Ovary (tissue), 10 donors: ENCODE measurements around the gene AGRP. TPM values are rescaled to one million over a fixed set of nuclear protein-coding genes. Genes with fewer than 3 reads are reported as not detected.
A peak's percentile ranks its signal among the peaks of the same experiment; 100 is the strongest.

ENCODE experiments used
- DNase-seq, 5 donors: peaks; one replicate each; pipeline ENCODE4 v3.0.0-alpha.2; 2019 to 2020
- H3K27ac ChIP-seq, 2 donors: fragments of 200-600 bp; one replicate each; pipeline versions ENCODE4 v1.5.1 to v1.8.0; 2019 to 2022
- H3K27me3 ChIP-seq: fragments of 200-600 bp; one replicate; pipeline ENCODE4 v1.8.0; 2022
- H3K36me3 ChIP-seq: fragments of 200-600 bp; sonication (generic); one replicate; pipeline ENCODE4 v1.5.1; 2019
- H3K4me1 ChIP-seq: one replicate; pipeline ENCODE4 v1.8.1; 2013; ENCODE audit warnings: mild to moderate bottlenecking, moderate library complexity; ENCODE audit not compliant: insufficient read depth
- H3K4me3 ChIP-seq: fragments of 200-600 bp; sonication (generic); one replicate; pipeline ENCODE4 v1.5.1; 2017
- H3K9me3 ChIP-seq, 2 donors: fragments of 200-600 bp in 1 of 2; sonication (generic) in 1 of 2; one replicate each; pipeline versions ENCODE4 v1.5.1 to v1.8.1; 2013 to 2019; ENCODE audit warnings: mild to moderate bottlenecking in 1 of 2, moderate library complexity in 1 of 2
- EP300 ChIP-seq: sonication (generic); formaldehyde crosslinking; IDR thresholded peaks from one replicate; pipeline ENCODE4 v1.6.1; 2017; ENCODE audit warnings: antibody characterized with exemption
- POLR2A ChIP-seq: fragments of 450-650 bp; IDR thresholded peaks from one replicate; pipeline ENCODE4 v1.6.1; 2017; ENCODE audit warnings: antibody characterized with exemption, mild to moderate bottlenecking, moderate library complexity
- WGBS, 3 donors: extraction: QIAGEN DNeasy Blood & Tissue Kit in 1 of 3; methylation state at CpG; one replicate each; pipeline versions ENCODE4 v1.1.5 to v1.1.7; 2013 to 2017; 5-methylcytosine and 5-hydroxymethylcytosine counted together
- intact Hi-C, 4 donors: fragments of 100-400 bp; cut with DNase I; formaldehyde crosslinking; loops; one replicate each; pipeline versions ENCODE4 v1.11.0 to v1.15.1; 2022 to 2023
- long read RNA-seq, 3 donors: library from polyadenylated mRNA in 2 of 3; unstranded in 2 of 3; transcript quantifications; one replicate each; pipeline ENCODE4 v2.0.0 and lab custom pipeline, GENCODE V29; 2021 to 2026
- polyA plus RNA-seq, 2 donors: library from polyadenylated mRNA; stranded (reverse); fragments of 200-250 nt in 1 of 2; fragments of 350-450 nt in 1 of 2; fragmentation: Illumina TruSeq in 1 of 2; extraction: RNeasy Lipid Tissue Mini Kit (QIAGEN cat#74804) in 1 of 2; gene quantifications; one replicate each; pipeline ENCODE4 v1.2.3, GENCODE V29; 2013 to 2014
- total RNA-seq, 7 donors: library from RNA; depleted of rRNA in 2 of 7; stranded (reverse); fragments of >200 nt in 2 of 7; fragmentation: NEBNext Ultra II Directional in 3 of 7; extraction: Animal tissue kit (Norgen Biotek cat#: 25700) in 3 of 7; gene quantifications; one replicate each; pipeline versions ENCODE4 v1.1.0 to v1.2.4, GENCODE V29; 2016 to 2023
- TF ChIP-seq, protein P1 (sequence below), 3 donors: fragments of 450-650 bp in 2 of 3; fragments of 200-600 bp in 1 of 3; IDR thresholded peaks; one replicate each; pipeline versions ENCODE4 v1.5.1 to v1.8.0; 2016 to 2022; ENCODE audit warnings: antibody characterized with exemption in 3 of 3, mild to moderate bottlenecking in 1 of 3
- donor health status: DM: no; HTN: no; CAD: no; lungs with moderate emphysema.
- donor health status: DM: no; HTN: no; CAD: no.
- donor health status: Bipolar disorder and iron deficiency.
- donor health status: DM: yes; HTN: yes; CAD: no.
- donor health status: DM: no; HTN: no; CAD: no.
- donor health status: DM: yes; HTN: yes; CAD: no.

AGRP gene, protein sequence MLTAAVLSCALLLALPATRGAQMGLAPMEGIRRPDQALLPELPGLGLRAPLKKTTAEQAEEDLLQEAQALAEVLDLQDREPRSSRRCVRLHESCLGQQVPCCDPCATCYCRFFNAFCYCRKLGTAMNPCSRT
- total RNA-seq (under 1 TPM in 2 of 7 donors, not detected in 5; 0.48 to 0.55 TPM), polyA plus RNA-seq (under 1 TPM in 1 of 2 donors, not detected in 1; 0.11 TPM)
- long read RNA-seq, donor 1, result 0 reads
- long read RNA-seq, donor 2, result 0 reads
- long read RNA-seq, donor 3, result 0 reads

DNA sequence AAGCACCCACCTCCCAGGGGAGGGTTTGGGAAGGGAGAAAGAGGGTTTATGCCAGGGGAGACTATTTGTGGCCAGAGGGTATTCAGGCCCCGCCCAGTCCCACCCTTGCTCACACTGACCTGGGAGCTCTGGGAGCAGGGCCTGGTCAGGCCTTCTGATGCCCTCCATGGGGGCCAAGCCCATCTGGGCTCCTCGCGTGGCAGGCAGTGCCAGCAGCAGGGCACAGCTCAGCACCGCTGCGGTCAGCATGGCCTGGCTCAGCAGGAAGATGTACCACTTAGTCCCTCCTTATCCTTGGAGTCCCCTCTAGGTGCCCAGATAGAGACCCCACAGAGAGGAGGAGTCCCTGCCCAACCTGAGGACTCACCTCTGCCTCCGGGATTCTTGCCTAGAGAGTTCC lies at the start of gene AGRP:
Gene AGRP (minus strand): TSS at position 398 of the 400 bp plus-strand sequence. CDS start 149 bp downstream, at position 249.
- H3K9me3 ChIP-seq, result no peaks in the 10 kb centered on the region
- no peak for TF ChIP-seq EP300
- TF ChIP-seq, protein P1, sequence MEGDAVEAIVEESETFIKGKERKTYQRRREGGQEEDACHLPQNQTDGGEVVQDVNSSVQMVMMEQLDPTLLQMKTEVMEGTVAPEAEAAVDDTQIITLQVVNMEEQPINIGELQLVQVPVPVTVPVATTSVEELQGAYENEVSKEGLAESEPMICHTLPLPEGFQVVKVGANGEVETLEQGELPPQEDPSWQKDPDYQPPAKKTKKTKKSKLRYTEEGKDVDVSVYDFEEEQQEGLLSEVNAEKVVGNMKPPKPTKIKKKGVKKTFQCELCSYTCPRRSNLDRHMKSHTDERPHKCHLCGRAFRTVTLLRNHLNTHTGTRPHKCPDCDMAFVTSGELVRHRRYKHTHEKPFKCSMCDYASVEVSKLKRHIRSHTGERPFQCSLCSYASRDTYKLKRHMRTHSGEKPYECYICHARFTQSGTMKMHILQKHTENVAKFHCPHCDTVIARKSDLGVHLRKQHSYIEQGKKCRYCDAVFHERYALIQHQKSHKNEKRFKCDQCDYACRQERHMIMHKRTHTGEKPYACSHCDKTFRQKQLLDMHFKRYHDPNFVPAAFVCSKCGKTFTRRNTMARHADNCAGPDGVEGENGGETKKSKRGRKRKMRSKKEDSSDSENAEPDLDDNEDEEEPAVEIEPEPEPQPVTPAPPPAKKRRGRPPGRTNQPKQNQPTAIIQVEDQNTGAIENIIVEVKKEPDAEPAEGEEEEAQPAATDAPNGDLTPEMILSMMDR (IDR thresholded peaks at IDR 0.05), result no peak
- no peak for TF ChIP-seq POLR2A
- peak in 1 of 5 donors; percentile 25 for DNase-seq
- 88 to 97% (median 97%) methylated on average over 5 to 6 of the region's 6 CpGs for WGBS, 3 donors
- no peaks in the 10 kb centered on the region for H3K36me3 ChIP-seq
- H3K27me3 ChIP-seq, result no peaks in the 10 kb centered on the region
- peak within 1 kb of the TSS in 1 of 2 donors; percentile 68 for H3K27ac ChIP-seq
- peaks cover 15% of the 10 kb centered on the region for H3K4me1 ChIP-seq
- intact Hi-C loops, result loop anchor here in 2 of 4 donors (5.0 kb wide), 2 partner anchors 34 to 79 kb away; partner anchors contain the start of gene CTCF (in 1 of the 2)
- H3K4me3 ChIP-seq, result no peak within 1 kb of the TSS

DNA sequence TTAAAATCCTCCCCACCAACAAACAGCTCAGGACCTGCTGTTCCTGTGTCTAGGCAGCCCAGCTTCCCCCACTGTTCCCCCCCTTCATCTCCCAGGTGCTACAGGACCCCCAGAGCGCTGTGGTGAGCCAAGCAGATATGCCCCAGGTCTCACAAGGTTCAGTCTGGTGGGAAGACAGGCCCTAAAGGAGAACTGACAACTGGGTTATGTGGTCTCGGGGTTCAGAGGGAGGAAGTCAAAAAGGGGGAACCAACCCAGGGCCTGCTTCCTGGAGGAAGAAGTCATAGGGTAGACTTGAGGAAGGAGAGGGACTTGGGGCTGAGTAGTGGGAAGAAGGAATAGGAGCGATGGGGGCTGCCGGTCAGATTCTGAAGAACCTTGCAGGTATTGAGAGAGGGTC lies 47.9 kb upstream of the AGRP start:
- peaks cover 12% of the 10 kb centered on the region for H3K4me1 ChIP-seq
- intact Hi-C loops, result no loop called here
- no peaks in the 10 kb centered on the region for H3K36me3 ChIP-seq
- TF ChIP-seq, protein P1 (IDR thresholded peaks at IDR 0.05), result no peak
- TF ChIP-seq POLR2A (no peak), EP300 (no peak)
- no peak overlapping the region for H3K4me3 ChIP-seq
- no peaks in the 10 kb centered on the region for H3K9me3 ChIP-seq
- 91 to 93% (median 93%) methylated on average over 4 of the region's 4 CpGs for WGBS, 3 donors
- no peak for DNase-seq
- no peaks in the 10 kb centered on the region for H3K27me3 ChIP-seq
- peak overlapping the region; percentile 16 to 85 for H3K27ac ChIP-seq

DNA sequence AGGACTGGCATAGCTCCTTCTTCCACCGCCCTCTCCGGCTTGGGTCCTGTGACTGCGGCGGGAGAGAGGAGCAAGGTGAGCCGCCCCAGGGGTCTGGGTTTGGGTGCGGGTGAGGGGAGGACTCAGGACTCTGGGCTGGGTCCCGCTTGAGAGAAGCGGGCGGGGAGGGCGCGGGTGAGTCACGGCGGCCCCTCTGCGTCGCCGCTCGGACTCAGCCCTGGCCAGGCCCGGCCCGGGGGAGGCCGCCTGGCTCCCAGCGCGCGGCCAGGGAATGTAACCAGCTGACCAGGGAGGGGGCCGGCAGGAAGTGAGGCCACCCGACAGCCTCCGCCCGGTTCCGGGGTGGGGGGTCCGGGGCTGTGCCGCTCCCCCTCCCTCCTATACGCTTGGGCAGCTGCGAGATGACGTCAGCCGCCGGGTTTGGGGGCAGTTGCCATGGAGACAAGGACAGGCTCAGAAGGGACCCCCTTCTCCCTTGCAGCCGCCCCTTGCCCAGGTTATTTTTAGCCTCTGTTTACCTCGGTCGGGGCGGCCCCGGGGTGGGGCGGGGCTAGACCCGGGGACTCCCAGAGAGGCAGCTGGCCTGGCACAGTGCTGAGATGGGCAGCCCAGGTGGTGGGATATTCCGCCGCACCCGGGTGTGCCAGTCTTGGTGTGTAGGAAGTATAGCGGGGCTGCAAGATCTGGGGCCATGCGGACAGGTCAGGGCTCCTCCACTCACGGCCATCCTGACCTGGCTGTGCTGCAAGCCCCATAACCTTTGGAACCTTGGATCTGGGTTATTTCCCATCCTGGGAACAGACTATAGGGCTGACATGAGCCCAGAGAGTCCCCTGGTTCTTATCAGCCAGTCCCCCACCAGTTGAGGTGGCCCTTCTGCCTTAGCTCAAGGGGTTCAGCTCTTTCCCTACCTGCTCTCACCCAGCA lies 46.9 kb upstream of the AGRP start:
- H3K27me3 ChIP-seq, result no peaks in the 10 kb centered on the region
- peak overlapping the region; percentile 56 to 85 for H3K27ac ChIP-seq
- H3K36me3 ChIP-seq, result no peaks in the 10 kb centered on the region
- 3 to 4% (median 3%) methylated on average over 39 to 48 of the region's 48 CpGs for WGBS, 3 donors
- H3K9me3 ChIP-seq, result no peaks in the 10 kb centered on the region
- TF ChIP-seq, protein P1 (IDR thresholded peaks at IDR 0.05), result no peak
- peak; percentile 74 for TF ChIP-seq POLR2A
- H3K4me3 ChIP-seq, result peak overlapping the region; percentile 88
- intact Hi-C loops, result no loop called here
- peaks cover 12% of the 10 kb centered on the region for H3K4me1 ChIP-seq
- DNase-seq, result peak; percentile 80 to 87 (median 85)

DNA sequence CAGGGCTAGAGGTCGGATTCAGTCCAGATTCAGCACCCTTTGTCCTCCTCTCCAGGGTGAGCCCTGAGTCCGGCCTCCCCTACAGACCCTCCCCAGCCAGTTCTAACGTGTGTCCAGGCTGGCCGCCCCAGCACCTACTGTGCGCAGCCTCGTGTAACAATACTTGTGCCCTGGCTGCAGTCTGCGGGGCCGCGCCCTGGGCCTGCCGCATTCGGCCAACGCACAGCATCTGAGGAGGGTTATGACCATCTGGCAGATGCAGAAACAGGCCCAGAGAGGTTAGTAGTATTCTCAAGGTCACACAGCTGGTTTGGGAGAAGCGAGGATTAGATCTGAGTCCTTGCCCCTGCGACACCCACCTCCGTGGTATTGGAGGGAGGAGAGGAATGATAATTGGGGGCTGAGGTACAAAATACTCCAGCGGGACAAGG lies 46.2 kb upstream of the AGRP start:
- intact Hi-C loops, result loop anchor here in 2 of 4 donors (2.0 to 10.0 kb wide), 3 partner anchors 33 to 138 kb away; partner anchors contain the start of genes C16orf86 (in 2 of the 2), ENKD1 (in 2 of the 2), ACD (in 1 of the 2) and CTCF (in 1 of the 2)
- no peaks in the 10 kb centered on the region for H3K27me3 ChIP-seq
- H3K36me3 ChIP-seq, result no peaks in the 10 kb centered on the region
- peak overlapping the region; percentile 56 to 85 for H3K27ac ChIP-seq
- H3K4me3 ChIP-seq, result peak overlapping the region; percentile 88
- TF ChIP-seq, protein P1 (IDR thresholded peaks at IDR 0.05), result no peak
- TF ChIP-seq POLR2A, result no peak
- no peak for TF ChIP-seq EP300
- peak in 1 of 5 donors; percentile 55 for DNase-seq
- no peaks in the 10 kb centered on the region for H3K9me3 ChIP-seq
- peaks cover 12% of the 10 kb centered on the region for H3K4me1 ChIP-seq
- WGBS, 3 donors, result 1 to 2% (median 1%) methylated on average over 16 of the region's 16 CpGs
